ENCODE measurements around the gene OR4E2.
"Not testable (repeated sequence)": the region's sequence is repeated elsewhere in the genome, so short reads cannot be mapped to it uniquely, and the experiment has no call there.

The OR4E2 gene

DNA sequence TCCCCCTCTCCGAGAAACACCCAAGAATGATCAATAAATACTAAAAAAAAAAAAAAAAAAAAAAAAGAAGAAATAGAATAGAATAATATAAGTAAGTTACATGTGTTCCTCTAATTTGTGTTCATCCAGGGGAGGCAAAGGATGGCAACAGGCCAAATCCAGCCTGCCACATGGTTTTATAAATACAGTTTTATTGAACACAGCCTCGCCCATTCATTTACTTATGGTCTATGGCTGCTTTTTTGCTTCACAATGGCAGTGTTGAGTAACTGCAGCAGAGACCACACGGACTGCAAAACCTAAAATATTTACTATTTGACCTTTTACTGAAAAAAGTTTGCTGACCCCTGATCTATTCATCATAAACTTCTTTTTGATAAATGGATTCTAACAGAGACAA is 44.9 kb downstream of the OR4E2 start:
- DNase-seq: not testable (repeated sequence)

DNA sequence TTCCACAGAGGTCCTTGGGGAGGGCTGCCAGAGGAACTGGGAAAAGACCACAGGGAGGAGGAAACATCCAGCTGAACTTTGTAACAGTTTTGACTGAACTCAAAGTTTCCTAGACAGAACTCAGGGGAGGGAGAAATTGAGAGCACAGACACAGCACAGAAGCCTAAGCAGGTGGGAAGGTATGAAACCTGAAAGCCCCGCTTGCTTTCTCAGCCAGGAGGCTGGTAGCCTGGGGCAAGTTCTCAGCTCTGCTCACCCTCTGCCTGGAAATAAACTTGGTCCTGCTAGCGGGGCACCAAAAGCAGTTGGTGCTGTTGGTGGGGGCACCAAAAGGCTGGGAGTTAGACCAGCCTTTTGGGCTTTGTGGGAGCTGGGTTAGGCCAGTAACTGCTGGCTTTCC is 45.9 kb downstream of the OR4E2 start:
- DNase-seq: no peak

GRCh38 chr14:21702316-21702715 is 48.7 kb downstream of the OR4E2 start:
- DNase-seq: no peak

GRCh38 chr14:21703357-21704326 is 50.0 kb downstream of the OR4E2 start:
- DNase-seq: no peak

DNA sequence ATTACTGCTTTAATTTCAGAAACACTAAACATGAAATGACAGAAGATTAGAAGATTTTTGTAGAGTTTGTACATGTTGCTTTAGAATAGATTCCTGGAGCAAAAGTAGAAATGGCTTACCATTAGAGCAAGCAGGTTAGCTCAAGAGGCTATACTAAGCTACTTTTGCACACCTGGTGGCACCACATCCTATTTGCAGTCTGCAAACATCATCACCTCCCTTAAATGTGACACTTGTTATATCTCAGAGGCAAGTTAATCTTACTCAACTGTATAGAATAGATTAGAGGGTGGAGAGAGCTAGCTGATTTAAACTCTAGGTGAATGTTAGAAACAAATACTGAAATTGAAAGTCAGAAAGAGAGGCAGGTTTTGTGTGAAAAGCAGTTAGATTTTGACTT is 50.7 kb downstream of the OR4E2 start:
- DNase-seq: no peak

DNA sequence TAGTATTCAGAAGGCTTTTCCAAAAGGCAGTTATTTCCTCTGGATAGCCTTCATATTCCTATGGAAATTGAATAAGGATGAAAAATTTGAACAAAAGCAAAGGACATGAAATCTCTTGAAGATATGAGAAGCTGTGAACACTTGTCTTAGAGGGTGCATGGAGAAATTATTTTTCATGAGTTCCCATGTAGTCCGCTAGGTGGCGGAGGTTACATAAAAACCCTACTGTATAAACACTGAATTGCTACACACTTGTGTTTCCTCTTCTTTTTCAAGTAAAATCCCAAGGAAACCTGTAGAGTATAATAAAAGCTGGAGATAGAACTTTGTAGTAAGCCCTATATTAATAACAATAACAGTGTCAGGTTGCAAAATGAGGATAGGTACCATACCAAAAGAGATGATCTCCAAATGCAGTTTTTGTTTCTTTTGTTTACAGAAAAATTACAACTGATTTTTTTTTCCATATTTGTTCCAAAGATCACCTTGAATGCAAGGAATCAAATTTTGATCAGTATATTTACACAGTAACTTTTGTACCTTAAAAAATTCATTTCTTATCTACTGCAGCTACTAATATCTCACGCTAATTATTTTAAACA is 57.8 kb downstream of the OR4E2 start:
- DNase-seq: peak; percentile 39

DNA sequence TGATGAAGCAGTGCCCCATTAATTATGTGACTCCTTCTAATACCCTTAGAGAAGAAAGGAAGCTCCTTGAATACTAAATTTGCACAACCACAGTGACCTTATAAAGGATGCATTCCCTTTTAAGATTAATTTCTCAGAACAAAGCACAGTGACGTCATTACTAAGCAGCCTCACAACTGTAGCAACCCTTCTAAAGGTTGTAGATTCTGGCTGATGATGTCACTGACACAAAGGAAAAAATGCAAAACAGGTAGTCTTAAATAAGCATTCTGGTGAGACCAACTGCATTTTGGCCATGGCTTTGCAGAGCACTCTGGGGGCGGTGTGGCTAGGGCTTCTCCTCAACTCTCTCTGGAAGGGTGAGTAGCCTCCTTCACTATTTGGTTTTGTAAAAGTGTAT is 58.4 kb downstream of the OR4E2 start:
- DNase-seq: no peak

GRCh38 chr14:21714318-21714929 is 60.8 kb downstream of the OR4E2 start:
- no peak for DNase-seq
